Measurements from ENCODE around the gene VAMP4.

DNA sequence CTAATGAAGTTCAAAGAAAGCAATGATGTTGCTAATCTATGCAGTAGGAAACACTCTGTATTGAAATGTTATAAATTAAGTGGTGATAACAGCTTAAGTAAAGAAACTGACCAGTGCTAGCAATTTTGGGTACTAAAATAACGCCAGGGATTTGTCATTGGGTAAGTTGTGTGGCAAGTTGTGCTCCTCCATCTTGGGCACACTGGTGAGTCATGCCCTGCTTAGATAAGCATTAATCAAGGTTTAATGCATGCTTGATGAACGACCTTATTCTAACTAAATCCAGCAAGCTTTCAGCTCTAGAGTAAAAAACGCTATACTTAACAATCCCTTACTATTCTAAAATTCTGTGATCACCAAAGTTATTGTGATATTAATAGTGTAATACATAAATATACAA lies 25.2 kb downstream of the VAMP4 start:
- no peak for TF ChIP-seq EZH2 (IDR thresholded peaks at IDR 0.05; ENCODE audit: borderline replicate concordance, insufficient read depth, low read length, poor library complexity, severe bottlenecking)
- TF ChIP-seq, protein P1, sequence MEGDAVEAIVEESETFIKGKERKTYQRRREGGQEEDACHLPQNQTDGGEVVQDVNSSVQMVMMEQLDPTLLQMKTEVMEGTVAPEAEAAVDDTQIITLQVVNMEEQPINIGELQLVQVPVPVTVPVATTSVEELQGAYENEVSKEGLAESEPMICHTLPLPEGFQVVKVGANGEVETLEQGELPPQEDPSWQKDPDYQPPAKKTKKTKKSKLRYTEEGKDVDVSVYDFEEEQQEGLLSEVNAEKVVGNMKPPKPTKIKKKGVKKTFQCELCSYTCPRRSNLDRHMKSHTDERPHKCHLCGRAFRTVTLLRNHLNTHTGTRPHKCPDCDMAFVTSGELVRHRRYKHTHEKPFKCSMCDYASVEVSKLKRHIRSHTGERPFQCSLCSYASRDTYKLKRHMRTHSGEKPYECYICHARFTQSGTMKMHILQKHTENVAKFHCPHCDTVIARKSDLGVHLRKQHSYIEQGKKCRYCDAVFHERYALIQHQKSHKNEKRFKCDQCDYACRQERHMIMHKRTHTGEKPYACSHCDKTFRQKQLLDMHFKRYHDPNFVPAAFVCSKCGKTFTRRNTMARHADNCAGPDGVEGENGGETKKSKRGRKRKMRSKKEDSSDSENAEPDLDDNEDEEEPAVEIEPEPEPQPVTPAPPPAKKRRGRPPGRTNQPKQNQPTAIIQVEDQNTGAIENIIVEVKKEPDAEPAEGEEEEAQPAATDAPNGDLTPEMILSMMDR (IDR thresholded peaks at IDR 0.05; ENCODE audit: poor library complexity, severe bottlenecking): no peak
- TF ChIP-seq RAD21 (conservative IDR thresholded peaks at IDR 0.05): no peak
- TF ChIP-seq EP300 (conservative IDR thresholded peaks at IDR 0.05; ENCODE audit: poor library complexity, severe bottlenecking): no peak
- no peak for TF ChIP-seq MXI1 (conservative IDR thresholded peaks at IDR 0.05; ENCODE audit: poor library complexity, severe bottlenecking)
- TF ChIP-seq POLR2AphosphoS5 (IDR thresholded peaks at IDR 0.05): no peak
- TF ChIP-seq, protein P2, sequence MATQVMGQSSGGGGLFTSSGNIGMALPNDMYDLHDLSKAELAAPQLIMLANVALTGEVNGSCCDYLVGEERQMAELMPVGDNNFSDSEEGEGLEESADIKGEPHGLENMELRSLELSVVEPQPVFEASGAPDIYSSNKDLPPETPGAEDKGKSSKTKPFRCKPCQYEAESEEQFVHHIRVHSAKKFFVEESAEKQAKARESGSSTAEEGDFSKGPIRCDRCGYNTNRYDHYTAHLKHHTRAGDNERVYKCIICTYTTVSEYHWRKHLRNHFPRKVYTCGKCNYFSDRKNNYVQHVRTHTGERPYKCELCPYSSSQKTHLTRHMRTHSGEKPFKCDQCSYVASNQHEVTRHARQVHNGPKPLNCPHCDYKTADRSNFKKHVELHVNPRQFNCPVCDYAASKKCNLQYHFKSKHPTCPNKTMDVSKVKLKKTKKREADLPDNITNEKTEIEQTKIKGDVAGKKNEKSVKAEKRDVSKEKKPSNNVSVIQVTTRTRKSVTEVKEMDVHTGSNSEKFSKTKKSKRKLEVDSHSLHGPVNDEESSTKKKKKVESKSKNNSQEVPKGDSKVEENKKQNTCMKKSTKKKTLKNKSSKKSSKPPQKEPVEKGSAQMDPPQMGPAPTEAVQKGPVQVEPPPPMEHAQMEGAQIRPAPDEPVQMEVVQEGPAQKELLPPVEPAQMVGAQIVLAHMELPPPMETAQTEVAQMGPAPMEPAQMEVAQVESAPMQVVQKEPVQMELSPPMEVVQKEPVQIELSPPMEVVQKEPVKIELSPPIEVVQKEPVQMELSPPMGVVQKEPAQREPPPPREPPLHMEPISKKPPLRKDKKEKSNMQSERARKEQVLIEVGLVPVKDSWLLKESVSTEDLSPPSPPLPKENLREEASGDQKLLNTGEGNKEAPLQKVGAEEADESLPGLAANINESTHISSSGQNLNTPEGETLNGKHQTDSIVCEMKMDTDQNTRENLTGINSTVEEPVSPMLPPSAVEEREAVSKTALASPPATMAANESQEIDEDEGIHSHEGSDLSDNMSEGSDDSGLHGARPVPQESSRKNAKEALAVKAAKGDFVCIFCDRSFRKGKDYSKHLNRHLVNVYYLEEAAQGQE (IDR thresholded peaks at IDR 0.05; ENCODE audit: borderline replicate concordance): no peak
- TF ChIP-seq TAF1 (IDR thresholded peaks at IDR 0.05; ENCODE audit: low read depth): no peak
